NCI-H446 treated with DMSO at 0.1 percent for 48 hours (cell line): ENCODE results near the gene PTPRR.
A peak's percentile ranks its signal among the peaks of the same experiment; 100 is the strongest.

ENCODE experiments used
- DNase-seq: peaks from one replicate; lab custom pipeline; 2025; lab: John Stamatoyannopoulos, UW

The PTPRR gene, protein sequence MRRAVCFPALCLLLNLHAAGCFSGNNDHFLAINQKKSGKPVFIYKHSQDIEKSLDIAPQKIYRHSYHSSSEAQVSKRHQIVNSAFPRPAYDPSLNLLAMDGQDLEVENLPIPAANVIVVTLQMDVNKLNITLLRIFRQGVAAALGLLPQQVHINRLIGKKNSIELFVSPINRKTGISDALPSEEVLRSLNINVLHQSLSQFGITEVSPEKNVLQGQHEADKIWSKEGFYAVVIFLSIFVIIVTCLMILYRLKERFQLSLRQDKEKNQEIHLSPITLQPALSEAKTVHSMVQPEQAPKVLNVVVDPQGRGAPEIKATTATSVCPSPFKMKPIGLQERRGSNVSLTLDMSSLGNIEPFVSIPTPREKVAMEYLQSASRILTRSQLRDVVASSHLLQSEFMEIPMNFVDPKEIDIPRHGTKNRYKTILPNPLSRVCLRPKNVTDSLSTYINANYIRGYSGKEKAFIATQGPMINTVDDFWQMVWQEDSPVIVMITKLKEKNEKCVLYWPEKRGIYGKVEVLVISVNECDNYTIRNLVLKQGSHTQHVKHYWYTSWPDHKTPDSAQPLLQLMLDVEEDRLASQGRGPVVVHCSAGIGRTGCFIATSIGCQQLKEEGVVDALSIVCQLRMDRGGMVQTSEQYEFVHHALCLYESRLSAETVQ

DNA sequence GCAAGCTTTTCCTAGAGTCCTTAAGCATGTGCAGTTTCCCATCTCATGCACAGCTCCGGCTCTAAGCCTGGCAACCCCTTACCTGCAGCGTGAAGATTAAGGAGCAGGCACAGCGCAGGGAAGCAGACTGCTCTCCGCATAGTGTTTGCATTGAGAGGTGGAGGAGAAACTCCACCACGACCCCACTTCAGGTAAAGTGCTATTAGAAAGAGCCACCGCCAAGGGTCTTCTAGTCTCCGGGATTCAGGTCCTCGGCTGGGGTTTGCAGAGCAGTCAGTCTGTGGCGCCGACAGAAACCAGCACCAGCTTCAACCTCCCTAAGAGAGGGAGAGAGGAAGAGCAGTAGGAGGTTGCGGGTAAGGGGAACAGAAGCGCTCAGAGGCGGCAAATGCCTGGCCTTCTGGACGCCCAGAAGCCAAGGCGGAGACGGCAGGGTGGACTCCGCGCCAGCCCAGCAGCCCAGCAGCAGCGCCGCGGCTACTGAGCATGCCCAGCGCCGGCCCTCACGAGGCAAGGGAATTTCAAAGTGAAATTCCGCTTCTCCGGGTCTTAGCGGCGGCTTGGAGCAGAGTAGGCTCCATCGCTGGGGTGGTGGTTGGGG lies at the start of gene PTPRR:
Gene PTPRR (minus strand): TSS at position 488 of the 601 bp plus-strand sequence. CDS start 348 bp downstream, at position 140.
- no peak for DNase-seq

DNA sequence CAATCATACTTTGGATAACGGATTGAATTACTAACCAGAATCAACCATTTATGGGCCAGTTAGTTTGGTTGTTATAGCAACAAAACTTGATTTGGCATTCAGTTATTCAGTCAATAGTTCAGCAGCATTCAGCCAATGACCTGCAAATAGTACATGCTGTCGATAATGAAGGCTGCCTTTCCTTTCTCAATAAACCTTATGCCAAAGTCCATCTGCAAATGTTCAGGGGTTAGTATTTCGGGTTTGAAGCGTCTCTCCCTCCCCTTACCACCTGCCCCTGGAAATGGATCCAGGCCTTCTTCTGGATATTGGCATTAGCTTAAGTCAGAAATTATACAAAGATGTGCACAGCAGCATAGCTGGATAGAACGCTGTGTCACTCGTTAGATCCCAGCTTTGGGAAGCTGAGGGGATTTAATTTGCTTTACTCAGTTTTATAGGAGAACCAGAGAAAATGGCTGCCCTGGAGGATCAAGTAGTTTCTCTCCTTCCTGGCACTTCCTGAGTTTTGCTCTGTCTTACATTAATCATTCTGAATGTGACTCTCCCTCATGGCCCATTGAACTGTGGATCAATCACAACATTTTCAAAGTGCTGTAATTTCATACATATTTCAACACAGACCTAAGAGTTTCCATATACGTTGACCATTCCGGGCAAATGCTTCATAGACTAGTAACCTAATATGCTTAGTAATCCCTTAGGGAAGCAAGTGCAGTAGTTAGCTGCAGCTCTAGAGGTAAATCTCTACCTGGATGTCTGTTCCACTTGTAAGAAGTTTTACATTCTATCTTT lies 46.7 kb upstream of the PTPRR start:
- DNase-seq, result no peak

DNA sequence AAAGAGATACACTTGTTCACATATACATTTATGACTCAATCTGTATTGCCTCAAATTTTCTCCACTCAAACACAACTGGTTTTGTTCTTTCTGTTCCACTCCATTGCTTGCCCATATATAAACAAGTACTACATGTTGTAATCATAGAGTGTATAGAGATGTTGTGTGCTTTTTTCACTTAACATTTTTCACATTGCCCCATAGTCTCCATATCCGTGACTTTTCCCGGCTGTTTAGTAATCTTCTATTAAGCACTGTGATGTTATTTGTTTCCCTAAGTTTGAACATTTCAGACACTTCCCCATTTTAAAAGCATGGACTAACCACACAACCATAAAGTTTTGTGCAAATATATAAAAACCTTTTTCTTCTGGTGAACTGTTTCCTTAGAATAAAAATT lies 45.5 kb upstream of the PTPRR start:
- DNase-seq, result no peak

DNA sequence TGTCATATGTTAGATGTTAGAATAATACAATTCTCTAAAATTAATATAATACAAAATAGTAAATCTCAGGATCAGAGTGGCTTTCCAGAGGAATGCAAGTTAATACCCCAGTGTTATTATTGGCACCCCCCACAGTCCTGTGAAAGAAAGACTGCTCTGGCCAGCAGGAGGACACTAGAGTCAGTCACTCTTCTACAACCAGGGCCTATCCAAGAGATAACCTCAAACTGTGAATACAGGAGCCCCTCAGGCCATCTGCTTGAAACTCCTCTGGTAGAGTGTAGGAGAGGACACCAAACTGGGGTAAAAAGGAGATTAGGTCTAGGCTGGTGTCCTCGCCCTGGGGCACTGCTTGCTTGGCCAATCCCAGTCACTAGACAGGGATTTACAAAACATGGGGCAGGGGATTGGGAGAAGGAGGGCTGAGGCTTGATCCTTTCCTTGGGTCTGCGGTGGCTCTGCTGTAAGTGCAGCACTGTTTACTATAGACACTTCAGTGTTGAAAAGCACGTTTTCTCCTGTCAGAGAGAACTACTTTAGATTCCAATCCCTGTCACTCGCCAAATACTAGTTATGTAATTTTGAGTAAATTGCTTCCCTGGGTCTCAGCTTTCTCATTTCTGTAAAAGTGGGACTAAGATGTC lies 44.5 kb upstream of the PTPRR start:
- no peak for DNase-seq

DNA sequence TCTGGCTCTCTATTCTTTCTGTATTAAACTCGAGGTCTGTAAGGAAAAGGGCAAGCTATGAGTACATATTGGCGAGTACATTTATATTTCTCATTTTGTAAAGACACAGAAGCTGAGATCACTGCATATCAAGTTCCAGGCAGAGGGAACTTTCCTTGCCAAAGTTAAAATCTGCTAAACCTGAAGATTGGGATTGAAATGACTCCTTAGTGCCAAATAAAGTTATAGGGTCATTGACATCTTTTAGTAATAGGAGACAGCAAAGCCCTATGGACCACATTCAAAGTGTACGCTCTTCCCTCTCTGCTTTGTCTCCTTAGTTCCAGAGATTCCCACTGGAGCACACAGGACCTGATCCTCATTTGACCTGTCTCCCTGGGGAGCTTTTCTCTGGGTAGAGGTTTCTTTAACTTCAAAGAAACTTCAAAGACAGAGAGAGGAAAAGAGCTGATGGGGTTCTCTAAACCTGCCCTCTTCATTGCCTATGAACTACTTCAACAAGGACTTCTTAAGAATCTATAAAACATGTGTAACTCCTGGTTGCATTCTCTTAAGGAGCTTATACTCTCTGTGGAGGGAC lies 42.6 kb upstream of the PTPRR start:
- DNase-seq, result no peak

DNA sequence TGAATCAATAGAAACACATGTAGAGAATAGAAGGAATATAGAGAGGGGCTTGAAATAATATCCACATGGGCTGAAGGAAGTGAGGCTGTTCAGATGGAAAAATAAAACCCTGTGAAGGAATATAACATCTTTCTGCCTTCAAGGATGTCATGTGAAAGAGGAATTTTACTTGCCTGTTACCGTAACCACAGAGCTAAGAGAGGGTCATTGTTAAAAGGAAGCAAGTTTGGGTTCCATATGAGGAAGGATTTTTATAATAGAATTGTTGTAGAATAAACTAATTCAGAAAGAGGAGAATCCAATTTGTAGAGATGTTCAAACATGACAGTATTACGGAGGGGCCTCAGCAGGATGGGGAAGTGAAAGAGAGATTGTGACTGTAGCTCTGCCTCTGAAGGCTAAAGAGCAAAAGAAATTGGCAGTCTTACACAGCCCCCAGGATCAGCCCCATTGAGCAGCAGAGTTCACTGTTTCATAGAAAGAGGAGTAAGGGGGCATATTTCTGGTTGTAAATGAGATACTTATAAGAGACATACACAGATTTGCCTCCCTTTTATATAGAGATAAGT lies 41.8 kb upstream of the PTPRR start:
- DNase-seq, result no peak

DNA sequence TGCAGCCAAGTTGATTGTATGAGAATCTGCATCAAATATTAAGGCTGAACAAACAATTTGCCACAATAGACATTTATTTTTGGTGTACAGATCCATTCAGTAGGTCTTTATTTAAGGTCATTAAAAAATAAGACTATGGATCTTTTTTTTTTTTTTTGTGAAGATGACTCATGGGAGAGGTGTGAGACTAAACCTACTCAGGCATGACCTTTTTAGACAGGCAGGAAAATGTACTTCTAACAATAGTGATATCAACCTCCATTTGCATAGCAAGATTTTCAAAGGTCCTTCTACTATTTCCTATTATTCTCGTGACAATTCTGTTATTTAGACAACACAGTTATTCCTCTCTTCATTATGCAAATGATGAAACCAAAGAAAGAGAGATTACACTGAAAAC lies 39.9 kb upstream of the PTPRR start:
- no peak for DNase-seq

DNA sequence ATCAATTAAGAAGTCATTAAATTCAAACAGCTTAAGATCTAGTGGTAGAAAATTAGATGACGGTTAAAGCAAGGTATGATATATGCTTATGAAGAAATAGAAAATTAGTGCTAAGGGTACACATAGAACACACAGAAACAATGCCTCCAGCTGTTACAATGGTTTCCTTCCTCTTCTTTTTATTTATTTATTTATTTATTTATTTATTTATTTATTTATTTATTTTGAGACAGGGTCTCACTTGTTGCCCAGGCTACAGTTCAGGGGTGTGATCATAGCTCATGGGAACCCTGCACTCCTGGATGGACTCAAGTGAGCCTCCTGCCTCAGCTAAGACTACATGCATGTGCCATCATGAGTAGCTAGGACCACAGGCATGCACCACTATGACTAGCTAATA lies 34.9 kb upstream of the PTPRR start:
- no peak for DNase-seq

DNA sequence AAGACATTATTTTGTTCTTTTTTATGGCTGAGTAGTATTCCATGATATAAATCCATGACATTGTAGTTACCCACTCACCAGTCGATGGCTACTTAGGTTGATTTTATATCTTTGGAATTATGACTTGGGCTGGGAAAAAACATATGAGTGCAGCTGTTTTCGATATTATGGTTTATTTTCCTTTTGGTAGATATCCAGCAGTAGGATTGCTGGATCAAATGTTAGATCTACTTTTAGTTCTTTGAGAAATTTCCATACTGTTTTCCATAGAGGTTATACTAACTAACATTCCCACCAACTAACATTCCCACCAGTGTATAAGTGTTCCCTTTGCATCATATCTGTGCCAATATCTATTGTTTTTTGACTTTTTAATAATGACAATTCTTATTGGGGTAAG lies 29.9 kb upstream of the PTPRR start:
- no peak for DNase-seq

DNA sequence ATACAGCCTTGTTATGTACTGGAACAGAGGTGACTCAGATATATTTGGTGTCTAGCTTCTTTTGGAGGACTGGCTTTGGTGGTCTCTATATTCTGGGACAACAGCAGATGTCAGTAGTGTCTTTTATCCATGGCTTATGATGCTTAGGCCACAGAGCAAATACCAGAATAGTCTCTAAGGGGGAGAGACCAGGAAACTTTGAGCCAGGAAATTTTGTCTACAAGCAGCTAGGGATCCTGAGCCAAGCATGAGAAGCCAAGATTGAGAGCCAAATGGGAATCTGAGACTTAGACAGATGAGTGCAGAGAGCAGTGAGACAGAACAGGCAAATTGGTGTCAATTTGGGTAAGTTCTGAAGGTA lies 28.4 kb upstream of the PTPRR start:
- DNase-seq, result peak; percentile 45

DNA sequence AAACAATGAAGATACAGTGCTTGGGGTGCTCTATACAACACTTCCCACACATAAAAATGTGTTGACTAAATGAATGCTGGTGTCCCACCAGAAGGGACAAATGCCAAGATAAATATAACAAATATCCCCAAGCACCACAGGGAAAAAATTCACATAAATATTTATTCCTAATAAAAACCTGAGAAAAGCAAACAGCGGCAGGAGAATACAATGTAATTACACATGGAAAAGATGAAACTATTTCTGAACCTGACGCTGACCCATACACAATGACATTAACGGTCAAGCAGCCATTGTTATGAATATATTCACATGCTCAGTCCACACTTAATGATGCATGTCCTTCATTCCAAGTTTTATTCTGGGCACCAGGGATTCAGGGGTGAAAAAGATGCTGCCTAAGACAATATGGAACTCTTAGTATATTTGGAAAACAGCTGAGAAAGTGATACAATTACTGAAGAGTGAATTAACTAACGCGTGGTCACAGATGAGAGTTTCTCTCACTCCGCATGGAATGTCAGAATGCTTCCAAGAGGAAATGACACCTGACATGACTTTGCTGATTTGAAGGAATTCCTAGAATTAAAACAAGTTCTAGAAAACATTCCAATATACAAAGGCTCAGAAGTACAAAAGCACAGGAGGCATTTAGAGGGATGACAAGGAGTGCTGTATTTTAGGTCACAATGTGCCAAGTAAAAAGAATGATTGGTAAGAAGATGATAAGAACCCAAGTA lies 27.9 kb upstream of the PTPRR start:
- no peak for DNase-seq

DNA sequence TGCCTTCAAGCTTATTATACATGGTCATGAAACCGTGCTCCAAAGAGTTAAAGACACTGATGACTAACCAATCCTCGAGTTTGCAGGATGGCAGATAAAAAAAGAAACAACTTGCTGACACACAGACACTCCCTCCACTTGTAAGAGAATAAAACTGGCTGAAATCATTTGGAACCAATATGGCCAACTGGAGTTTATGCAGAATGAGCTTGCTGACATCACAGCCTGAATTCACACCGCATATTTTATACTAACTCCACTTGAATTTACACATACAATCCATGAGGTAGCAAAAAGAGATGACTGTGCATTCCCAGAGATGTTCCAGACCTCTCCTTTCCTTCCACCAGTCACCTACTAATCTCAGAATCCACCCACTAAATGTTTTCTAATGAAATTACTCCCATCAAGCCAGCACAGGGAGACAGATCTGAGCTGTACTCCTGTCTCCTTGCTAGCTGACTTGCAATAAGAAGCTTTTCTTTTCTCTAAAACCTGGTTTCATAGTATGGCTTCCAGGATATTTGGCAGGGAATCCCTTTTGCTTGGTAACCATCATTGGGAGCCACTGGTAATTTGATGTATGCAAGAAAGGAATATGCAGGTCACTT lies 15.8 kb upstream of the PTPRR start:
- no peak for DNase-seq

DNA sequence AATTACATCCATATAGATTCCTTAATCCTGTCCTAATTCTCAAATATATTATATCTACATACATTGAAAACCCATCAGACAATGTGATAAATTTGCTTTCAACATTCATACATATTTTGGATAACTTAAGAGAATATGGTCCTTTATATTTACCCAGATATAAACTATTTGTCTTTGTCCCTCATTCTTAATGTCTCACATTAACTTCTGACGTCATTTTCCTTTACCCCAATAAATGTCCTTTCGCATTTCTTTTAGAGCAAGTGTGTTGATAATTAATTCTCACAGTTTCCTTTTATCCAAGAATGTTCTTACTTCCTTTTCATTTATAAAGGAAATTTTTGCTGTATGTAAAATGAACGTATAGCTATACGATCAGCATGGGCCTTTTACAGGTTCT lies 12.6 kb upstream of the PTPRR start:
- DNase-seq, result no peak

DNA sequence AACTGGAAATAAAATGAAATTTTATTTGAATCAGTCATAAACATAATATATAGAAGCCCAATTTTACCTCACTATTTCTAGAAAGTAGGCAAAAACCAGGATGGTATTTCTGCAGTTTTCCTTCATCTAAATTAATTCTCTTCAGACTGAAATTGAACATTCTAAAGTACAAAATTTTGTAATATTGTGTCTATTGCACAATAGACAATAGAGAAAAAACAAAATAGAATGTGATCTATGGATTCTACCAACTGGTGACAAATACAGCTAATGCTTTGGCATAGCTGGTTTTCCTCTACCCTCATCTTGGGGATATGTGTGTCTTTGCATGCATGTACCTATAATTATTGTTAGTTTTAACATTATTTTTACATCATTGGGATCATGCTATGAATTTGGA lies 8.5 kb upstream of the PTPRR start:
- DNase-seq, result no peak

DNA sequence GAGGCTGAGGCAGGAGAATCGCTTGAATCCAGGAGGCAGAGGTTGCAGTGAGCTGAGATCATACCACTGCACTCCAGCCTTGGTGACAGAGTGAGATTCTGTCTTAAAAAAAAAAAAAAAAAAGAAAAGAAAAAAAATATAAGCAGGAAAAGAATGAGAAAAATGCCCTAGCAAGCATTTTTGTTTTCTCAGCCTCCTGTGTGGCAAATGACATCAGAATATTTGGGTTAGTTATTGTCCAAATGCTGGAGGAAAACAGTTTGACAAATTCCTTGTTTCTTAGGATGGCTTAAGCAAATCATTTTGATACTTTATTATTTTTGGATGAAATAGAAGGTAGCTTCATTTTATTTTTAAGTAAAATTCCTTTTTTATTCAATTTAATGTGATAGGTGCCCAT lies 7.5 kb upstream of the PTPRR start:
- DNase-seq, result no peak

DNA sequence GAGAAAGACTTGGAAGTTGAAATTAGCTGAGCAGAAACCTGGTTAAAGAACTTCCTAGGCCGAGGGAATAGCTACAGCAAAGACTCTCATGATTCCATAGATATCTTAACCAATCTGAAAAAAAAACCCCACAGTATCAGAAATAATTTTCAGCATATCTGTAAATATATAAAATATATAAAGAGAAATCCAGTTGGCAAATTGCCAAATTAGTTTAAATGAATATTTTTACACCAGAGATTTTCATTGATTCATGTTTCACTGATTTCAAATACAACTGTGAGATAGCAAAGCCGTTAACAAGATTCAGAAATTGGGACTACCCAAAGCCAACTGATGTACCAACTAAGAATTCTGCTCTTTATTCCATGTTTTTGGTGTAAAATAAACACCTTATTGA lies 6.8 kb upstream of the PTPRR start:
- no peak for DNase-seq

DNA sequence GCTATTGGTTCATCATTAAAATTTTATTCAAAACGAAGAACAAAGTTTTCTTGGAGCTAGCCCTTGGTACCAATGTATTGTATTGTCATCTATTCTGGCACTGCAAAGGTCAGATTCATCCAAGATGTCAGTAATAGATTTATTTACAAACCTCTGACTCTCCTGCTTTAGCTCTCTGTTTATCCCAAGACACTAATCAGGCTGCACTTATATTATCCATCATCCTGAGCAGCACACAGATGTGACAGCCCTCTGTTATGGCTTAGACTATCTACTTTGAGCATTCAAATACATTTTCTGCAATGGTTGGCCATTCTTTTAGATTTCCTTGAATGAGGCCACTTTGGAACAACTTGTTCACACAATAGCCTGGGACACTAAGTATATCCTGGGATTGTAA lies 5.0 kb upstream of the PTPRR start:
- no peak for DNase-seq

DNA sequence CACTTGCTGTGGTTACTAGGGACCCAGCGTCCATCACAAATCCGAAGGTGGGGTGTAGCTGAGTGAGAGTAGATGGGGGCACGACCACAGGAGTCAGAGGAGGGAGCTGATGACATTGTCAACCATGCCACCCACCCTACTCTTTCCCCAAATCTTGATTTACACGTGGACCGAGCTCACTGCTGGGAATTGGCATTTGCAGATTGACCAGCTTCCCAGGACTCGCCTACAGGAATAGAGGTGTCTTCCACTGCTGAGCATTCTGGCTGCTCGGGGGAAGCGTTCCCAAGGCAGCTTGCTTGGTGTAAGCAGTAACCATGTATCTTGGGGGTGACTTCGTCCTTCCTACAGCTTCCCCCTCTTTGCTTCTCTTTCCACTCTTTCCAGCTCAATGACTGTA lies 353 bp upstream of the PTPRR start:
- no peak for DNase-seq

DNA sequence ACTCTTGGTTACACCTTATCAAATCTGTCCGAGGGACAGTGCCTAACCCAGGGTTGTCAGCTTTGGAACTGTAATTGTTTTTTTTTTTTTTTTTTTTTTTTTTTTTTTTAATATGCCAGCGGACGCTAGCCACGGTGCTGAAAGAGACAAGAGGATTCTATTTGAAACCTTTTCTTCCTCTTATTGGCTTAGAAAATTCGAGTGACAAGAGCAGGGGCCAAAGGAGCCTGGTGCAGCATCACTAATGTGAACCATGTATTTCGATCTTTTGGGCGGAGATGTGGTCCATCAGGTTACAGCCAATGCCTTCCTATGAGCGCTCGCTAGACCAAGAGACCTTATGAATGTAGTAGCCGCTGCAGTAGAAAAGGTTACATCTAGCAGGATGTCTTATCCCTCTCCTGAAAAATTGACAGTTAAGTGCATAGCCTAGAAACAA lies 922 bp downstream of the PTPRR start:
- no peak for DNase-seq

DNA sequence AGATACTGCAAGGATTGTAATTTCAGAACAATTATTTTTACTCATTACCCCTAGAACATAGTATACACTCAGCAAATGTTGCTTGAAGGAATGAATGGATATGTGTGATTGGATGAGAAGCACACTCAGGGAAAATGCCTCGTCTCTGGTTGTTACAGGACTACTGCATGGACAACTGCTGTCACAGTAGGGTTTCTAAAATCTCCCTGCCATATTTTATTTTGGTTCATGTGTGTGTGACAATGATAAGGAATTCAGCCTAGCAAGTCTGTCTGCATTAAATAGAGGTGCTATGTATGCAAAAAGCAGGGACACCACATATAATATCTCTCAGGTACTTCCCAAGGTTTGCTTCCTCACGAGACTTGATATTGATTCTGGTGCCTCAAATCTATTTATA lies 1.4 kb downstream of the PTPRR start:
- no peak for DNase-seq
